ENCODE measurements around the gene ANXA2. TPM values are rescaled to one million over a fixed set of nuclear protein-coding genes. Genes with fewer than 3 reads are reported as not detected.
A peak's percentile ranks its signal among the peaks of the same experiment; 100 is the strongest.
"Not testable (repeated sequence)": the region's sequence is repeated elsewhere in the genome, so short reads cannot be mapped to it uniquely, and the experiment has no call there.

The ANXA2 gene
- total RNA-seq, 2 donors from 2014 or later: 28.8 to 92.4 TPM

GRCh38 chr15:60344987-60345386, 52.8 kb downstream of the ANXA2 start:
- Mint-ChIP-seq H3K27ac (no peak overlapping the region), H3K36me3 (peaks cover 0 to 5% of the 10 kb centered on the region in 2 donors), H3K9me3 (no peaks in the 10 kb centered on the region)
- DNase-seq (ENCODE audit: low spot score in 2 of 2) (no peak), ATAC-seq (no peak)

- DNase-seq (ENCODE audit: low spot score in 2 of 2): no peak
- Mint-ChIP-seq H3K36me3 (peaks cover 0 to 5% of the 10 kb centered on the region in 2 donors), H3K9me3 (no peaks in the 10 kb centered on the region), H3K27ac (no peak overlapping the region)
- no peak for ATAC-seq
Measured at GRCh38 chr15:60344461-60344860, 53.3 kb downstream of the ANXA2 start.

GRCh38 chr15:60343221-60343970, 54.4 kb downstream of the ANXA2 start:
- no peaks in the 10 kb centered on the region for H3K9me3 Mint-ChIP-seq
- no peak for DNase-seq (ENCODE audit: low spot score in 2 of 2)
- peak overlapping the region; percentile 25 to 72 for H3K27ac Mint-ChIP-seq
- ATAC-seq: no peak
- H3K36me3 Mint-ChIP-seq: peaks cover 0 to 5% of the 10 kb centered on the region in 2 donors

GRCh38 chr15:60340207-60340921, 57.4 kb downstream of the ANXA2 start:
- ATAC-seq (no peak), DNase-seq (ENCODE audit: low spot score in 2 of 2) (no peak)
- Mint-ChIP-seq H3K9me3 (no peaks in the 10 kb centered on the region), H3K36me3 (no peaks in the 10 kb centered on the region), H3K27ac (no peak overlapping the region)

GRCh38 chr15:60339236-60339635, 58.5 kb downstream of the ANXA2 start:
- ATAC-seq (no peak), DNase-seq (ENCODE audit: low spot score in 2 of 2) (no peak)
- H3K36me3 Mint-ChIP-seq: no peaks in the 10 kb centered on the region

GRCh38 chr15:60338810-60339209, 59.0 kb downstream of the ANXA2 start:
- no peak overlapping the region for H3K27ac Mint-ChIP-seq
- H3K9me3 Mint-ChIP-seq: no peaks in the 10 kb centered on the region
- H3K36me3 Mint-ChIP-seq: no peaks in the 10 kb centered on the region
- DNase-seq (ENCODE audit: low spot score in 2 of 2) (no peak), ATAC-seq (no peak)

More at GRCh38 chr15:60339236-60339635, 58.5 kb downstream of the ANXA2 start:
- no peak overlapping the region for H3K27ac Mint-ChIP-seq
- no peaks in the 10 kb centered on the region for H3K9me3 Mint-ChIP-seq

- Mint-ChIP-seq H3K27ac (no peak overlapping the region), H3K9me3 (no peaks in the 10 kb centered on the region), H3K36me3 (no peaks in the 10 kb centered on the region)
- ATAC-seq (no peak), DNase-seq (ENCODE audit: low spot score in 2 of 2) (no peak)
Measured at GRCh38 chr15:60337076-60337475, 60.7 kb downstream of the ANXA2 start.

- DNase-seq (ENCODE audit: low spot score in 2 of 2); H3K27ac Mint-ChIP-seq; ATAC-seq; H3K36me3 Mint-ChIP-seq; H3K9me3 Mint-ChIP-seq: not testable (repeated sequence)
Measured at GRCh38 chr15:60335296-60335695, 62.5 kb downstream of the ANXA2 start.

GRCh38 chr15:60328852-60329443, 68.8 kb downstream of the ANXA2 start:
- Mint-ChIP-seq H3K27ac (no peak overlapping the region), H3K9me3 (no peaks in the 10 kb centered on the region), H3K36me3 (no peaks in the 10 kb centered on the region)
- ATAC-seq (peak in 1 of 2 donors; percentile 49), DNase-seq (ENCODE audit: low spot score in 2 of 2) (peak in 1 of 2 donors; percentile 31)

- ATAC-seq (peak in 1 of 2 donors; percentile 35), DNase-seq (ENCODE audit: low spot score in 2 of 2) (peak in 1 of 2 donors; percentile 50)
- Mint-ChIP-seq H3K9me3 (no peaks in the 10 kb centered on the region), H3K27ac (no peak overlapping the region), H3K36me3 (no peaks in the 10 kb centered on the region)
Measured at GRCh38 chr15:60326824-60327654, 70.7 kb downstream of the ANXA2 start.

- Mint-ChIP-seq H3K27ac (no peak overlapping the region), H3K9me3 (no peaks in the 10 kb centered on the region), H3K36me3 (no peaks in the 10 kb centered on the region)
- ATAC-seq (no peak), DNase-seq (ENCODE audit: low spot score in 2 of 2) (no peak)
Measured at GRCh38 chr15:60326343-60326742, 71.4 kb downstream of the ANXA2 start.

GRCh38 chr15:60325905-60326304, 71.9 kb downstream of the ANXA2 start:
- Mint-ChIP-seq H3K36me3 (no peaks in the 10 kb centered on the region), H3K27ac (no peak overlapping the region), H3K9me3 (no peaks in the 10 kb centered on the region)
- ATAC-seq: no peak
- DNase-seq (ENCODE audit: low spot score in 2 of 2): no peak

- H3K27ac Mint-ChIP-seq: peak overlapping the region in 1 of 2 donors; percentile 56
- H3K36me3 Mint-ChIP-seq: no peaks in the 10 kb centered on the region
- DNase-seq (ENCODE audit: low spot score in 2 of 2) (no peak), ATAC-seq (no peak)
- H3K9me3 Mint-ChIP-seq: no peaks in the 10 kb centered on the region
Measured at GRCh38 chr15:60324706-60325438, 72.9 kb downstream of the ANXA2 start.

GRCh38 chr15:60323322-60323721, 74.5 kb downstream of the ANXA2 start:
- no peak overlapping the region for H3K27ac Mint-ChIP-seq
- ATAC-seq (no peak), DNase-seq (ENCODE audit: low spot score in 2 of 2) (no peak)
- H3K9me3 Mint-ChIP-seq: no peaks in the 10 kb centered on the region
- no peaks in the 10 kb centered on the region for H3K36me3 Mint-ChIP-seq

GRCh38 chr15:60320365-60320764, 77.4 kb downstream of the ANXA2 start:
- Mint-ChIP-seq H3K36me3 (peaks cover 5 to 6% of the 10 kb centered on the region in 2 donors), H3K27ac (no peak overlapping the region), H3K9me3 (peaks cover 0 to 6% of the 10 kb centered on the region in 2 donors)
- ATAC-seq: no peak
- DNase-seq (ENCODE audit: low spot score in 2 of 2): no peak
